ENCODE results near the gene SUV39H1.
"Not testable (repeated sequence)": the region's sequence is repeated elsewhere in the genome, so short reads cannot be mapped to it uniquely, and the experiment has no call there.

The SUV39H1 gene

GRCh38 chrX:48688531-48689150, 7.9 kb upstream of the SUV39H1 start:
- DNase-seq (ENCODE audit: low spot score) = no peak

- DNase-seq (ENCODE audit: low spot score) = no peak
These were observed 7.2 kb upstream of the SUV39H1 start for GRCh38 chrX:48689208-48689920.

GRCh38 chrX:48691746-48692145, 4.8 kb upstream of the SUV39H1 start:
- not testable (repeated sequence) for DNase-seq (ENCODE audit: low spot score)

- no peak for DNase-seq (ENCODE audit: low spot score)
These were observed 1.6 kb upstream of the SUV39H1 start for GRCh38 chrX:48694776-48695533.

- no peak for DNase-seq (ENCODE audit: low spot score)
These were observed 1.0 kb upstream of the SUV39H1 start for GRCh38 chrX:48695534-48695896.

GRCh38 chrX:48695925-48696300, 621 bp upstream of the SUV39H1 start:
- DNase-seq (ENCODE audit: low spot score) = no peak

- DNase-seq (ENCODE audit: low spot score) = peak; percentile 63
These were observed 584 bp downstream of the SUV39H1 start for GRCh38 chrX:48696909-48697727.

GRCh38 chrX:48698306-48698705, 1.8 kb downstream of the SUV39H1 start:
- DNase-seq (ENCODE audit: low spot score) = no peak

- no peak for DNase-seq (ENCODE audit: low spot score)
These were observed 3.7 kb downstream of the SUV39H1 start for GRCh38 chrX:48700246-48700645.

GRCh38 chrX:48700951-48701653, 4.6 kb downstream of the SUV39H1 start:
- no peak for DNase-seq (ENCODE audit: low spot score)

- no peak for DNase-seq (ENCODE audit: low spot score)
These were observed 5.5 kb downstream of the SUV39H1 start for GRCh38 chrX:48702032-48702431.

- no peak for DNase-seq (ENCODE audit: low spot score)
These were observed 6.2 kb downstream of the SUV39H1 start for GRCh38 chrX:48702716-48703115.

- DNase-seq (ENCODE audit: low spot score) = no peak
These were observed 6.7 kb downstream of the SUV39H1 start for GRCh38 chrX:48703228-48703627.

GRCh38 chrX:48703642-48704481, 7.3 kb downstream of the SUV39H1 start:
- DNase-seq (ENCODE audit: low spot score) = peak; percentile 42

GRCh38 chrX:48705871-48706270, 9.3 kb downstream of the SUV39H1 start:
- no peak for DNase-seq (ENCODE audit: low spot score)

- no peak for DNase-seq (ENCODE audit: low spot score)
These were observed 13.1 kb downstream of the SUV39H1 start for GRCh38 chrX:48709522-48710112.

- no peak for DNase-seq (ENCODE audit: low spot score)
These were observed 14.8 kb downstream of the SUV39H1 start for GRCh38 chrX:48711162-48711928.

GRCh38 chrX:48711929-48712505, 15.5 kb downstream of the SUV39H1 start:
- DNase-seq (ENCODE audit: low spot score) = no peak

GRCh38 chrX:48713847-48714246, 17.3 kb downstream of the SUV39H1 start:
- DNase-seq (ENCODE audit: low spot score) = no peak
